GM19043 (cell line): ENCODE measurements around the gene HOXC6.
"Not testable (repeated sequence)": the region's sequence is repeated elsewhere in the genome, so short reads cannot be mapped to it uniquely, and the experiment has no call there.

ENCODE experiments used
- ATAC-seq: cut with Tn5 transposase; IDR thresholded peaks from one replicate; pipeline ENCODE4 v1.9.1; 2021; ENCODE audit warnings: low read depth; ENCODE audit not compliant: unreplicated experiment

The HOXC6 gene

GRCh38 chr12:54038284-54038870 lies 10.1 kb downstream of the HOXC6 start:
- no peak for ATAC-seq

- no peak for ATAC-seq
Measured at GRCh38 chr12:54038871-54039414, 10.7 kb downstream of the HOXC6 start.

DNA sequence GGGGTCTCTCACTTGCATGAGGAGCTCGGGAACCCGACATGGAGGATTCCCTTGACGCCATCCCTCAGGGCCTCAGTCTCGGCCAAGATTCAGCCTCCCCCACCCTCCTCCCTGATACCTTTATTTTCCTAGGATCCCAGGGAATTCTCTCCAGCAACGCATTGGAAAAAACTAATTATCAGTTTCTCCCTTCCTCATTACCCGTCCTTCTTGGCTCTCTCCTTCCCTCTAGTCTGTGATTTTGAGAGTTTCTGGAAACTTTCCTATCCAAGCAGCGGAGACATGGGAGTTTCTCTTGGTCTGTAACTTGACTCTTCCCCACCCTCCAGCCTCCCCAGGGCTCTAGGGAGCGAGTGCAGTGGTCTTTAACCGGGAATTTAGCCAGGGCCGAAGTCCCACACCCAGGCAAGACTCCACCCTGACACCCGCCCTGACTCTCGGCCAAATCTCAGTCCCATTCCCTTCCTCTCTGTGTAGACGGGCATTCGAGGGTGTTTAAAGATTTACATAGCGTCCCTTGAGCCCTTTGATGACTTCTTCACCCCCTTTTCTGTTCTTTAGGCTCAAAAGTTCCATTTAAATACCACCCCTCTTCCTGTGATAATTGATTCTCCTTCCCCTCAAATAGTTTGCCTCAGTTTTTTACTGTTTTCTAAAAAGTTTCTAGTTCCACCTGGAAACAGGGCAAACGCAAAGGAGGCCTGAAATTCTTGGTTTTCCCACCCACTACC lies 11.3 kb downstream of the HOXC6 start:
- no peak for ATAC-seq

DNA sequence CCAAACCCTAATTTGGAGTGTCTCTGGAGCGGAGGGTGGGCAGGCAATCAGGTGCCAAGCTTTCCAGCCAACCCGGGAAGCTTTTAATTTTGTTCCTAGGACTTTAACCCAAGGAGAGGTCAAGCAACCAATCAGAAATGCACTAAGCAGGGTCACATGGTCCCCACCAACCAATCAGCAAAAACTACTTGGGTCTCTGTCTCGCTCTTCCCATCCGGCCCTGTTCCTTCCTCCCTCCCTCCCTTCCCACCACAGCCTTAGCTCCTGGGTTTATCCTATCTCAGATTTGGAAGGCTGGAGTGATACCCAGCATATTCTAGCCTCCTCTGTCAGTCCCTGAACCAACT lies 11.9 kb downstream of the HOXC6 start:
- ATAC-seq, result no peak

GRCh38 chr12:54040648-54041047 lies 12.4 kb downstream of the HOXC6 start:
- no peak for ATAC-seq

DNA sequence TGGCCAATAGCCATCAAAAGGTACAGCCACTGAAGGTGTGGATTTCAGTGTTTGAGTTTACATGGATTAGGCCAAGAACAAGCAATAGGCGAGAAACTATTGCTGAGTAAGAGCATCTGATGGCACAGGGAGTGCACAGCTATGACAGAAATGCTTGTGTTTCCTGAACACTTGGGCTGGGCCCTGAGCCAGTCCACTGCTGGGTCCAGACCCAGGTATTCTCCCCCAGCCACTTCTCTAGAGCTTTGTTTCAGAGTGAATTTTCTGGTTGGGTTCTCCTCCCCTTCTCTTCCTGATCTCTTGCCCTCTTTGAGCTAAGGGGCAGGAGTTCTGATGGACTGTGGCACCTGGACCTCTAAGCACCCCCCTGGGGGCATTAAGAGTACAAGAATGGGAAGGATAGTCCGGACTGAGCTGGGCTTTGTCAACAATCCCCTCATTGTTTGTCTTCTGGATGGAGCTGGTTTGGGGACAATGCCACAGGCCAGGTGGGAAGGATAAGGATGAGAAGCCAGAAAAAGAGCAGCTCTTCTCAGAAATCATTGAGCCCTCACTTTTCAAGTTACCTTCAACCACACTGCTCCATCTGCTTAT lies 13.0 kb downstream of the HOXC6 start:
- ATAC-seq, result no peak

- ATAC-seq, result not testable (repeated sequence)
Measured at GRCh38 chr12:54042033-54042432, 13.8 kb downstream of the HOXC6 start.

GRCh38 chr12:54042970-54043853 lies 15.0 kb downstream of the HOXC6 start:
- ATAC-seq, result no peak

DNA sequence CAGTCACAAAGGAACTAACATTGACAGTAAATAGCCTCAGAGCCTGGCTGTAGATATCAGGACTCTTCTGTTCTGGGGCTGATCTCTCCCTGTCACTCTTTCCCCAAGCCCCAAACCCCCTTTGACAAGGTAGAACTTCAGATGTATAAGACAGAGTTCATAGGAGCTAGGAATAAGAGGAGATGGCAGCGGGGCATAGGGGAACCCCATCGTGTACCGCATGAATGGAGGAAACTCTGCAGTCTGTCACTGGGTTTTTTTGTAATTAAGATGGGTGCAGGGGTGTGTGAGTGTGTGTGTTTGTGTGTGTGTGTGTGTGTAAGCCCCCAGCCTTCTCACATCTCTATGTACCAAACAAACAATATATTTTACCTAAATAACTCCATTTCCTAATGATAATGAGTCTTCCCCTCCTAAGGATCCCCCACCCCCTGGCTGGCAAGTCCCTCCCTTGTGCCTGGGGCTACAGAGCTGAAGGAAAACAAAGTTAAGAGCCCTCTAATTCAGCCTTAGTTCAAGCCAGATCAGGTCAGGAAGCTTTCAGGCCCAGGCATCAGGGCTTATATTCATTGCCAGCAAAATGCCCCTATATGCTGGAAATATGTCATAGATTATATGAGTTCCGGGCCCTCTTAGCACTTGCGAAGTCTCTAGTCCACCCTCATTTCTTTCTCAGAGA lies 16.3 kb downstream of the HOXC6 start:
- ATAC-seq, result no peak

DNA sequence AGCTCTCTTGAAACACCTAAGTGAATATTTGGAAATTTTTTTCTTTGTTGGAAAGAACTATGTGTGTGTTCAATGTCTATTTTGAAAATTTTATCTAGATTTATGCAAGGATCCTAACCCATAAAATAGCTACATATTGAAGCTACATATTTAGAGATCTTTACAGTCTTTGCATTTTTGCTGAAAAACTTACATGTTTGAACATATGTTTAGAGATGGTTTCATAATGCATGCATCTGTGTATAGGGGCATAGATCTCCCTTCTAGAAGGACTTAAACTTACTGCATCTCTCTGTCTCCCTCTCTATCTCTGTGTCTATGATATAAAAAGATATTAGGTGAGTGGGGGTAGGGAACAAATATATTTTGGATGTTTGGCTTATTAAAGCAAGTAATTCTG lies 17.2 kb downstream of the HOXC6 start:
- ATAC-seq, result no peak

DNA sequence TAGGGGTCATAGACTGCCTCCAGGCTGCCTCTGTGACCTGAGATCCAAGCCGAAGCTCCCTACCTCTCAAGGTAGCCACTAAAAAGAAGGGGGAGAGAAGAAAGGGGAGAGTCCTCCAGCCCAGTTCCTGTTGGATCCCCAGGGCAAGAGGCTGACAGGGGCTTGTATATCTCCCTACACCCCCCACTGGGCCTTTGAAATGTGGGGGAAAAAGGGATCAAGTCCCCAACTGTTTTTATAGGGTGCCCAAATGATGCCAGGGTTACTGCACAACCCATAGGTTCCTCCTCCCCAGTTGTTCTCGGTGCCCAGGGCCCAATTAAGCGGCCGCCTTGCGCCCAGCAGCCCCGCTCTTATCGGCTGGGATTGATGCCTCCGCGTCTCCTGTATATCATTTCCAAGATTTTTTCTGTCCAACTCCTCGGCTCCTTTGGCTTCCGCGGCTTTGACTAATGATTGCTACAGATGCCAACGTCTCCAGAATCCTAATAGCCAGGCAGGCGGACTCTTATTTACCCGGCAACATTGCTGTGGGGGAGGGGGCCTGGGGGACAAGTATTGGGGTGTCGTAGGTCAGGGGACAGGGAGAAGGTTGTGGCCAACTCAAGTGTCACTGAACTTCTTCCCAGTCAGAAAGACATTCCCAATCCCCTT lies 17.8 kb downstream of the HOXC6 start:
- no peak for ATAC-seq

DNA sequence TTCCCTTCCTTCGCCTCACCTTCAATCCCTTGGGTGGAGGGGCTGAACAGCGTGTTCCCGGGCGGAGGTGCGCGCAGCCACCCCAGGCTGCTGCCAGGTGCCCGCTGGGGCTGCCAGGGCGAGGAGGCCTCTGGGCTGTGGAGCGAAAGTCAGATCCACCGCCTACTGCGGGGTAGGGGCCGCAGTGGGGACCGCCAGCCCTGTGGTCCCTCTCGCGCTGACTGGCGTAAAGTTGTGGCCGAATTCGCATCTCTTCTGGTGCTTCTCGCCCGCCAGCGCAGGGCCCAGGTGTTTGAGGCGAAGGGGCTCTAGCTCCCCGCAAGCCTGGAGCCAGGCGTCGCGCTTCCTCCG lies 18.5 kb downstream of the HOXC6 start:
- ATAC-seq, result no peak

DNA sequence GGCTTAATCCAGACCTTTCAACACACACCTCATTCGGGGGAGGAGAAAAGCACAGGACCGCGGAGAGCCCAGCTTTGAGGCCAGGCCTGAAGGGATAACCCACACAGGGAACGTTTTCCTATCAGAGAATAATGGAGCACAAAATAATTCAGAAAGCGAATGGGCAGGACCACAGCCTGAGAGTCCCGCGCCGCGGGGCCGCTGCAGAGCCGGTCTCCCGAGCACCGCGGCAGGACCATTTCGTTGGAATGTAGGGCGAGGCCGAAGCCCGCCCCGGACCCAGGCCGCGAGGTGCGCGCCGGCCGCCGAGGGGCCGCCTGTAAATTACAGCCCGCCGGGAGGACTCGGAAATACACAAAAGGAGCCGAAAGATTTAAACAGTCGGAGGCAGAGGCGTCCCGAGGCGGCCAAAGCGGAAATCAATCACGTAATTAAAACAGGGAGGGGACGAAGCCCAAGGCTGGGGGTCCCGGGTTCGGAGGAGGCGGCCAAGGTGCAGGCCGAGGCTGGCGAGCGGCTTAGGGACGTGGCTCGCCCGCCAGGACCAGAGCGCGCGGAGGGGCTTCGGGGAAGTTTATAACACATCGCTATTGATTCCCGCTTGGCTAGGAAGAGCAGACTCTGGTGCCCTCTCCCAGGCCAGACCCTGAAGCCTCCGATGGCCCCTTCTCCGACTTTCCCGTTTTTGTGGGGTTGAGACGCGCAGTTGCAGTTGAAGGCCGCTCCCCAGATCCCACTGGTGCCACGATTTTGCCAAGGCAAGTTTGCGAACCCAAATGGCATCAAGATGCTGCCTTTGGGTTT lies 19.1 kb downstream of the HOXC6 start:
- no peak for ATAC-seq

DNA sequence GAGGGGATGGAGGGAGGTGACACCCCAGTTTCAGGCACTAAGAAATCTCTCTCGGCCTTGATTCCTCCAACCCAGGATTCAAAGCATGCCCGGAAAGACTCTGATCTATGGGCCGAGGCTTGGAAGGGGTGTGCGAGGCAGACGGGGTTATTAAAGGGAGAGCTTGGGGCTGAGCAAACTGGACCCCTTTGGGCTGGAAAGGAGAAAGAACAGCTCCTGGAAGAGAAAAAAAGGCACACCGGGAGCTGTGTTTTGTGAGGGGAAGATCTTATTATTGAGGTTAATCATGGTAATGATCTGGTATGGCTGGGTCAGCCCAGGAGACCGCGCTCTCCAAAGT lies 19.7 kb downstream of the HOXC6 start:
- no peak for ATAC-seq

DNA sequence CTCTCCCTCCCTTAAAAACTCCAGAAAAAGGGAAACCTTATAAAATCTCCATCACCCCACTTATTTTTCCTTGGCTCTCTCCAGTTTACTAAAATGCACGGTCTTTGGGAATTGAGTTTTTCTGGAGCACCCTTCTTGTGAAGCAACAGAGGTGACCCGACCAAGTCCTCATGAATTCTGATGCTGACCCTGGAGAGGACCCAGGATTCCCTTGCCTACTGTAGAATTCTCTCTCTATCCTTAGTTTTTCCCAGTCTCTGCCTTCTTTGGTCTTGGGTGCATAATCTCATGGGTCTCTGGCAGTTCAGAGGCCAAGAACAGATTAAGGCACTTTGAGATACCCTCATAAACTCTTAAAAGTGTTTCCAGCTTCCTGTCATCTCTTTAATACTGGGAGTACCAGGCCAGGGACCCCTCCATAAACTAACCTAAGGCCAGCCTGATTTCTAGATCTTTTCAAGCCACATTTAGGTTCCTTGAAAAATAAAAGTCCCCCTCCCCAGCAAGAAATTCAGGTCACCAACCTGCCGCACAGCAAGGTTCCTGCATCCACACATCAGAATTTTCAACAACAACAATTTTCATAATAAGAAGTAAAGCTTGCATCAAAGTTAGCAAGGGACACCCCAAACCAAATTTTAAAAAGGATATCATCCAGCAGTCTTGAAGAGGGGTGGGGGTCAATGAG lies 20.3 kb downstream of the HOXC6 start:
- no peak for ATAC-seq

DNA sequence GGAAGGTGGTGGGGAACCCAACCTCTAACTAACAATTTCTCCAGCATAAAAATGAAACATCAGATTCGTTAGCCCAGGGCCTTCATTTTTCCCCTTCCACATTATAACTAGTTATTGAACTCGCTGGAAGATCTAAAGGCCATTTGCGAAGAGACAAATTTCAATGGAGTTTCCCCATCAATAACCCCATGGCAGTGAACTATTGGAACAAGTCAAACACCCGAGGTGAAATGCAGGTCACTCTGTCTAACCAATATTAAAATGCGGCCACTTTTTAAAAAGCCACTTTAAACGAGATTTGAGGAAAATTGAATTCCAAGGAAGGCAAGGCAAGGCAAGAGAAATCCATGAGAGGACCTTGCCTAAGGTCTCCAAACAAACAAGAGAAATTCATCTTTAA lies 20.9 kb downstream of the HOXC6 start:
- ATAC-seq, result no peak

DNA sequence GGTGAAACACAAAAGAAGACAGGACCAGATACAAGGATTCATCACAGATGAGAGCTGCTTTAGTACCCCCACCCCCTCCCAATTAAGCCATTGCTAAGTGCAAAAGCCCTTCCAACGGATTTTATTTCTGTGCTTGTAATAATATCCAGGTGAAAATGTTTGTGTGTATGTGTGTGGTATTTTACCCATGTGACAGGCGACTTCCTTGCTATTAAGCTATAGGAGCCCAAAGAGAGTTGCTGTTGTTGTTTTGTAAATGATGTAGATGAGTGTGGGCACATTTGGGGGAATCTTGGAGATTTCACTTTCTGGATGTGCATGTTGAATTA lies 22.2 kb downstream of the HOXC6 start:
- no peak for ATAC-seq

DNA sequence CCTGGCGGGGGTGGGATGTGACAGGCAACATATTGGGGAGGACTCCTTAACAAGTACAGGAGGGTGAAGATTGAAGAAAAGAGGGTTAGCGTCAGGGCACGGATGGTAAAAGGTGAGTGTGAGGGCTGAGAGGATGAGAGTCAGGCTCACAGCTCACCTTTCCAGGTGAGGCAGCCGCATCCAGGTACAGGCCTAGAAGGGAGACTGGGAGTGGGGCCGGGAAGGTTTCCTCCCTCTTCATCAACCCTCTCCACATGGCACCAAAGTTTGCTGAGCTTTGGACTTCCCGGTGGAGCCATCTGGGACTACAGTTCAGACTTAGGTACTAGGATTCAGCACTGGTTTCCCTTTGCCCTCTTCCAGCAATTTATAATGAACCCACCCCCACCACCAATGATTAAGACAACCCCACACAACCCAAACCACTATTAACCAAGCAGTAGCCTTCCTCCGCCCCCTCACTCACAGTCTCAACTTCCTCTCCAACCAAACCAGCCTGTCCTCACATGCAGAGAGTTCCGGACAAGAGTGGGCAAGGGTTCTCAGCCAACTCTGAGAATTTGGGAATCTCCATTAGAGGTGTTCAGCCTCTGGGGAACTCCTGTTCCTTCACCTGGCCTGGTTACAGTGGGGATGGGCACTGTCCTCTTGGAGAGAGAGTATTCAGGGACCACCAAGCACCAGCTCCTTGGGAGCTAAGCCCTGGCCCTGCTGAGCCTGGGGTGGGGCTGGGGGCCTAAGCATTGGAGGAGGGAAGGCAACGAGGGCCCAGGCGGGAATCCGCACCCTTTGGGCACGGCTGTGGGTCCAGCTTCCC lies 23.0 kb downstream of the HOXC6 start:
- ATAC-seq, result no peak
